GM21723 (cell line): ENCODE data around the gene BLID.

ENCODE experiments used
- ATAC-seq: cut with Tn5 transposase; IDR thresholded peaks from one replicate; pipeline ENCODE4 v1.9.1; 2021; ENCODE audit warnings: mild to moderate bottlenecking, moderate library complexity; ENCODE audit not compliant: unreplicated experiment

The BLID gene

DNA sequence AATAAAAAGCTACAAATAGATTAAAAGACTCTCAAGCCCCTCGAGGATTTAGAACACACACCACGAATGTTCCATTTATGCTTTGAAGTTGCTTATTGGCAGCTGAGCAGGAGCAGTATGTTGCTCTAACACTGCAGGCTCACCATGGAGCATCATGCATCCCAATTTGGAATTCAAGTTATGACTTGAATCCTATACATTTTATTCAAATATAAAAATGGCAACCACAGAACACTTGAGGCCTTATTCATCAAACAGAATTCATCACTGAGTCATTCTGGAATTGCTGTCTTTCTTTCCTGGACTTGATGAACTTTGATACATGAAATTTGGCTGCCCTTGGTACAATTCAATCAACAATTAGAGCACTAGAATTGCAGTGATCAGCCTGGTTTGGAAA, 24.5 kb upstream of the BLID start:
- ATAC-seq, result no peak

DNA sequence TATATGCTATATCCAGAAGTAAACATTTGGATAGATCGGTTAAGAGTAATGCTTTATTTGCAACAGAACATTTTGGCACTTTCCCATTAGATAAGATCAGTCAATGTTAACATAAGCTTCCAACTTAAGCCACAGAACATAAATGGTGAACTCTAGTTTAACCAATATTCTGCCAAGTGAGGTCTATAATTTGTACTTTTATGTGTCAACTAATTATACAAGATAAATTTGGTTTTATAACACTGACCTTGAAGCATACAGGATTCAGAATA, 23.5 kb upstream of the BLID start:
- ATAC-seq, result no peak

DNA sequence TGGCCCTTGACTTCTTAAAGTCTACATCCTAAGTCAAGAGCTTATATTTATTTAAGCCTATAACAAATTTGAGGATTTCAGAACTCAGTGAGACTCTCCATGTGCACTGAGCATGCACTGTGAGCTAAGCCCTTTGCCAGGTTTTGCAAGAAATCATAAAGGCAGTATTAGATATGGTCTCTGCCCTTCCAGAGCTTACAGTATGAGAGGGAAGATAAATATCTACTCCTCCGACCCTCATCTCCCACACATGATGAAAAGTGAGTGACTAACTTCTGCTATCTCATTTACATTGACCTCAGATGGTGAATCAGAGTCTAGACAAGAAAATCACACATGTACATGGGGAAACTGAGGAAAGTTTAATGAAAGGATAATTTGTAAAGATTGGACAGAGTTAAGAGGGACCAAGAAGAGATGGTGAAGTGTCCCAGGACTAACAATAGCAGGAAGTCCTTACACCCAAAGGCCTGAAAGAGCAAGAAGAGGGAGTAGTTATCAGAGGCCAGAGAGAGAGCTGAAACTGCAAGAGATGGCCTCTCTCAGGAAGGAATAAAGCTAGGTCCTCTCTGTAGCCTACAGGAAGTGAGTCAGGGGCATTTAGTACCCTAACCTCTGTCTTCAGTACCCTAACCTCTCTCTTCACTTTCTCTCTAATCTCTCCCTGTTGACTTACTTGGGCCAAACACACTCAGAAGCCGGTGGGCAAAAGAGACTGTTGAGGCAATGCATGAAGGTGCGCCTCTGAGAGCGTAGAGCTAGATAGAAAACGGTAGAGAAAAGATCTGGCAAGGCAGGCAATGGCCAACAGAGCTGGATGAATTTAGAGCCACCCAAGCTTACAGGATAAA, 23.0 kb upstream of the BLID start:
- no peak for ATAC-seq

DNA sequence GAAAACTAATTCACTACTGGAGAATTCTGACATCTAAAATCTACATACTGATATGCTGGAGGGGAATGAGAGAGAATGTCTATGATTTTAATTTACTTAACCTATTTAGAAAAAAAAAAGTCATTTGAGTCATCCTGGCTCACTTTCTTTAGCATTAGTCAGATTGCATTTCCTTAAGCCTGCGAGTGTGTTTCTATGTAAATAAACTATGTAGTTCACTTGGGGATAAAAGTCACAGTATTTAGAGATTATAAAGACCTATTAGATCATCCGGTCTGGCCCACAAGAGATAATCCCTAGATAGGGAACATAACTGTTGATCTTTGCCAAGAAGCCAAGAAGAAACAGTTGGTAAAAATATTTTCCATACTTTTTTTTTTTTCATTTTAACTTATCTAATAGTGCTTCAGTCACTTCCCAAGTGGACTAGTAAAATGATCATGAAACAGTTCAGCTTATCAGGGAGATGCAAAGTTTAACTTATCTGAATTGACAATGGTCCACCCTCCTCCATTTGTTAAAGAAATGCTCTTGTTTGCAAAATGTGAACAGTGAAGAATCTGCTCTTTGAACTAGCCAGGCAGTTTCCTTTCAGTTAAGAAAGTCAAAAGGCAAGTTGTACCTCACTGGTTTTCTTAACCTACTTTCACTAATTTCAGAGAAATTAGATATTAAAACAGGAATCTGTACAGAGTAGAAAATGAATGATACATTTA, 21.2 kb upstream of the BLID start:
- ATAC-seq, result no peak

DNA sequence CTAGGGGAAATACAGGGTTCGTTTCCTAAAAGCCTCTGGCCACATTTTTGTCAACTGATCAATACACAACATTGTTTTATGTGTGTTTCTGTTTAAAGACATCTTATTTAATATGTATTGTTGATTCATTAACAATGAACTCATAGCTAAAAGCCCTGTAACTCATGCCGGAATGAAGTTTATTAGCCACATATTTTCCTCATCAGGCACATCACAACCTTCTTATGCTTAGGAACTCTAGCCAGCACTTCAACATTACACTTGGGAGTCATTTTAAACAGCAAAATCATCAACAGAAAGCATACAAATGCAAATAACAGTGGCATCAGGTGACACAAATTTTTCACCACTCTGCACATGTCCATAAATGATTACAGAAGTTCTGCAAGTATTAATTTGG, 15.1 kb upstream of the BLID start:
- no peak for ATAC-seq

DNA sequence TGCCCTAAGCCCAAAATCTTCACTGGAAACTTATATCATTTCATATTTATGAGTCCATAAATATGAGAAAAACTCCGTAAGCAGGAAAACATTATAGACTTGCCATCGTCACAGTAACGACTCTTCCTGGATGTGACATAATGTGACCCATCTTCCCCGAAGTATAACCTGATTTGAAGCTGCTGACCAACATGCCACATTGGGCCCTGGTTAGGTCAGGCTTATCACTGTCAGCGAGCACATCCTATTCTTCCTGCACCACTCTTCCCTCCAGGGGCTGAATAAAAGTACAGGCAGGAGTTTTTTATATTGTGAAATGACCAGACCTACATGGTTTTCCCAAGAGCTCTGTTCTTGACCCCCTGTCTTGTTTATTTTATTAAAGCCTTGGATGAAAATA, 12.1 kb upstream of the BLID start:
- no peak for ATAC-seq

DNA sequence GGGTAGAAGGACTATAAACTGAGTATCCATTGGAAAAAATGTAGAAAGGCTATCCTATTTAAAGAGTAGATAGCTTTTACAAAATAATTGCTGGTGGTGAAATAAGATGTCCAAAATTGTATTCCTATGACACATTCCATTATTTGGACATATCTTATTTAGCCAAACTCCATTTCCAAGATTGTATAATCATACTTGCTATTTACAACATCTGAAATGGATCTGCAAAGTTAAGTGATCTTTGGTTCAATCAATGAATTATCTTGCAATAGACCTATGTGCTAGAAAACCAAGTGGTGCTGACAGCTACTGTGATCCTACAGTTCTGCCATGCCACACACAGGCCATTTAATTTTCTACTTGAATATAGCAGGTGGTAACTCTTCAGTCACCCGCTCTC, 11.0 kb upstream of the BLID start:
- ATAC-seq, result no peak

DNA sequence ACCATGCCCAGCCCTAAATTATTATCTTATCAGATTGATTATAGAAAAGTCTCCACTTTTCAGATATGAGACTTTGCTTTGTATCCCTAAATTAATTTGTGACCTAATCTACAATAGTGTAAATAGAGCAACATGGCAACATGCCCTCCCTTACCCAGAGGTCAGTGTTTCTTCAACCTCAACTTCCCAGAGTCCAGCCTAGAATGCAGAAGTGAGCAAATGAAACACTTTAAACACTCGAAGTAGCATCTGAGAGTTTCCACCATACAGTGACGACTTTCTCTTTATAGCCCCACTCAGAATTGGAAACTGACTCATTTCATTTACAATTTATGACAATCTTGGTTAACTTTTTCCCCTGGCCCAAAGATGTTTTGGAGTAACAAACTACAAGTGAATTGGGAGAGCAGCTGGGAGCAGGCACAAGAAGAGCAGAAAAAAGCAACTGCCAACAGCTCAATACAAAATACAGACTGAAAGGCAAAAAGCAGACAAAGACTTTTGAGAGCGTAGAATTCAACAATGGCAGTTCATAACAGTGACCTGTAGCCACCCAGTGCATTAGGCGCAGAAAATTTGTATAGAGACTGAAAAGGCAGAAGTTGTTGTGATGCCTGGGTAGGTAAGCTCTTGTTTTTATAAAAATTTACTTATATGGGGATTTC, 10.1 kb upstream of the BLID start:
- ATAC-seq, result no peak

DNA sequence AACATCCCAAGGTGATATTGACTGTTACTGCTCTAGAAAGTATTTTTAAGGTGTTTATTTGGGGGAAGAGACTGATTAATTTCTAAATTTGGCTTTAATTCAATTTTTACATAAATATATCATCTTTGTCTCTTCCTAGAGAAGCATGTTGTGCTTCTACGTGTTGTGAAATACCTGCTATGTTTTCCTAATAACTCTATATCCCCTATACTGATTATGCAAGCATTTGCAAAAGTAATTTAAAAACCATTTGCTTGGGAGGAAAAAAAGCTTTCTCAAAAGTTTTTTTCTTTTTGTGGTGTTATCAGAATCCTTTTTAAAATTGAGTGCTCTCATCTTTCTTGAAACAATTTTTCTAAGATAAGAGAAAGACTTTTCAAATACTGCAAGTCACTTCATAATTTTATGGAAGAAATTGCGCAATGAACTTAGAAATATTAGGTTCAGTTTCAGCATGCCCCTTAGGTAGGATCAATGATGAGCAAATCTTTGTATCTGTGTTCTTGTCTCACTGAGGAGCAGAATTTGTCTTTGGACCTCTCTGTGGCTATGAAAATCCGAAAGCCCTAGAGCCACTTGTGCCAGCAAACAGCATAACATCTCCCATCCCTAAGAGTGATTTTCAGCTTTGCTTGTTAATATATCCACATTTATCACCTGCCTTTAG, 7.4 kb upstream of the BLID start:
- ATAC-seq, result no peak

DNA sequence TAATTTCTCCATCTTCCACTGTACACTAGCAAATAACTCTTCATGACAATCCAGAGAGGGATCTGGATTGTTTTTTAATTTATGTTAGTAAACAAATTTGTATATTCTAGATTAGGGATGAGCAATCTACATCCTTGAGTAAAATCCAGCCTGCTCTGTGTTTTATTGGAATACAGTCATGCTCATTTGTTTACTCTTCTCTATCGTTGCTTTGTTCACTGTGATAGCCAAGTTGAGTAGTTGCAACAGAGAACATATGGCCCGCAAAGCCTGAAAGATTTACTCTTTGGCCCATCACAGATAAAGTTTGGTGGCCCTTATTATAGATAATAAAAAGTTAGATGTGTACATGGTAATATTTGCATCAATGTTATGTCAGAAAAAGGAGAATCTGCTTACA, 6.2 kb upstream of the BLID start:
- ATAC-seq, result no peak

DNA sequence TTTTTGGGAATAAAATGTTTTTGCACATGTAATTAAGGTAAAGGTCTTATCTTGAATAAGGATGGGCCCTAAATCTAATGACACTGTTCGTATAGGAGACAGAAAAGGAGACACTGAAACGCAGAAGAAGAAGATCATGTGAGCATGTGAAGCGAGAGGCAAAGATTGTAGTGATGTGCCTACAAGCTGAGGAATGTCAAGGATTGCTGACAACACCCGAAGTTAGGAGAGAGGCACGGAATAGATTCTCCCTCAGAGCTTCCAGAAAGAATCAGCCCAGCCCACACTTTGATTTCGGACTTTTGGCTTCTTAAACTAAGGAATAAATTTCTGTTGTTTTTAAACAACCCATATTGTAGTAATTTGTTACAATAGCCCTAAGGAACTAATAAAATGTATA, 4.1 kb upstream of the BLID start:
- ATAC-seq, result no peak

DNA sequence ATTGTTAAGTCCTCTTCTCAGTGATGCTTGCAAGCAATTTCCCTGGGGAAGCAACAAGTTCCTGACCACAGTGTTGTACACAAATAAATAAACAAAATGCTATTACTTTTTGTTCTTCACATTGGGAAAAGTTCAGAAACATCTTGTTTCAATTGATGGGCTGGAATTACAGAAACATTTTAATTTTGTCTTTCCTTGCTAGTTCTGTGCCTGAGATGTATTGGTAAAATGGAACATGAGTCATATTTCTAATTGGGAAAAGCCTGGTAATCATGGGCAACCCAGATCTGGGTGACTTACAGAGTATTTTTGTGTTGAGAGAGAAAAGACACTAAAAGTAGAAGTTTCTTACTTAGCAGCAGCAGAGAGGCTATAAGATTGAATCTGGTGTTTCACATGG, 576 bp upstream of the BLID start:
- ATAC-seq, result no peak

DNA sequence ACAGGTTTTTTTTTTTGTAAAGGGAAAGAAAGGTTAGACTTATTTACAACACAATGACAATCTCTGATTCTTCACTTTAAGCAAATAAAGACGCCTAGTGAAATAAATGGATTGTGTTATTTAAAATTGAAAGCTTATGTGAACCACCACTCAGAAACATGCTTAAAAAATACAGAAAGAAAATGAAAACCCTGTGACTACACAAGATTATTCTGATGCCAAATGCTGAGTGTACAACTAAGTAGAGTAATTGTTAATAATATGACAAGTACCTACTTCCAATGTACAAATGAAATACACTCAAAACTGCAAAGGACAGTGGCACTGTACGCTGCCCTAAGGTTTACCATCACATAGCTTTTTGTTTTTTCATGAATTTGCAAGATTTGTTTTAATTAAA, 1.0 kb downstream of the BLID start:
- no peak for ATAC-seq

DNA sequence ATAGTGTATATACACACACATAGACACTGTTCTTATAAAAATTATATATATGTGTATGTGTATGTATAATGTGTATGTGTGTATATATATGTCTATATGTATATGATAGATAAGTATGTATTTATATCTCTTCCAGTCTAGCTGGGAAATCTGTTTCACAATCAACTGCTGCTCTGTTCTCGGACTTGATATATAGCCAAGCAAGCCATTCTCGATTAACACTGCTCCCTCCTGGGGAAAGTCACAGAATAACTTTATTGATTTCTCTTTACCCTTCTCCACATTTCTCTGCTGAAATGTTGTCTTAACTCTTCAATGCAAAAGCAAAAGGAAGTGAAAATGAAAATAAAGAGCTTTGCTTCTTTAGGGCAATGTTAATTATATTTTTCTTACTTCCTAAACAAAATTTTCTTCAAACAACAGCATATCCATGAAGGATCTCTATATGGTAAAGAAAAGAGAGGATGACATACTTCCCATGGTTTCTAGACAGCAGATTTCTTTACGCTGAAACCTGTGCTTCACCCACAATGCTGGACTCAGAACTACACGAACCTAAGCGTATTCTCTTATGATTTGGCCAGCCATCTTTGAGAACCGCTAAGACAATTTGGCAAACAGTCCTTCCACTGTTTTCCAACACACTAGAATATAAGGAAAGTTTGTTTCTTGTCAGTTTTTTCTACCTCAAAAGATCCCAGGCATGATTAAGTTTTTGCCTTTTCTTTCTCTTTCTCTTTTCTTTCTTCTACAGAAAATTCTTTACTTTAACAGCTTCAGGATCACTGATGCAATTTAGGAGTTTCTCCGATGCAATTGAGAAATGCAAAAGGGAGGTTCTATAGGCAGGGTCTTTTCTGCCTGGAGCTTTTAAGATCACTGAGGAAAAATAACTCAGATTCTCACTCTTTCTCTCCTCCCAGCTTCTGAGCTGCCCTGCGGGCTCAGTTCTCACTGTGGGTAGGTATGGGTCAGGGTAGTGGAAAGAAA, 1.9 kb downstream of the BLID start:
- no peak for ATAC-seq

DNA sequence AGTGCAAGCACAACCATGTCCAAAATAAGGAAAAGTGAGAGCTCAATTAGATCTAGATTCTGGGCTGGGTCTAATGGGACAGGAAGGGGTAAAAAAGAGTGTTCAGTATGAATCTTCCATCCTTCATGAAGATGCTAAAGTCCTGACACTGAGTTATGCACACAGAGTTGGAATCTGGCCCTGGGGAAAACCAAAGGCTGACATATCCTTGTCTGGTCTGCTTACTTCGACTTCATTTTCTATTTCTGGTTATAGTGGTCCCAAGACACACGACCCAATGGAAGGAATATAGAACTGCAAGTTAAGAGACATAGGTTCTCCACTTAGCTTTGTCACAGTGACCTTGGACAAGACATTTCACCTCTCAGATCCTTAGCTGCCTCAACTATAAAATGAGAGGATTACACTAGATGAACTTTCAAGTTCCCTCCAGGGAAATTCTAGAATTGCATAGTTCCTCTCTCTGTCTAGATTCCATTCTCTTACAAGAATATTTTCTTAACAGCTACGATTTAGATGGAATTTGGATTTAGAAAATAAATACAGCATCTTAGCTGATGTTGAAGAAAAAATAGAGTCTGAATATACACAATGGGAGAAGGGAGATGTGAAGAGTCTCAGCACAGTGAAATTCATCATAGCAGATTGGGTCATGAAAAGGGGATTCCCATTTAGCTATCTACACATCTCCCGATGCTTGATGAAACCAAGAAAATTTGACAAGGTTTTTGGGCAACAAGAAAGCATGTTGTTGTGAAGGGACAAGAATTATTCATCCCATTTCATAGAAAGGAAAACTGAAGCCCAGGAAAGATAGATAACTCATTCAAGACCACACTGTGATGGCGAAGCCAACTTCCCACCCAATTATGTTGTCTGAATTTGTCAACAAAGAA, 3.3 kb downstream of the BLID start:
- ATAC-seq, result no peak

DNA sequence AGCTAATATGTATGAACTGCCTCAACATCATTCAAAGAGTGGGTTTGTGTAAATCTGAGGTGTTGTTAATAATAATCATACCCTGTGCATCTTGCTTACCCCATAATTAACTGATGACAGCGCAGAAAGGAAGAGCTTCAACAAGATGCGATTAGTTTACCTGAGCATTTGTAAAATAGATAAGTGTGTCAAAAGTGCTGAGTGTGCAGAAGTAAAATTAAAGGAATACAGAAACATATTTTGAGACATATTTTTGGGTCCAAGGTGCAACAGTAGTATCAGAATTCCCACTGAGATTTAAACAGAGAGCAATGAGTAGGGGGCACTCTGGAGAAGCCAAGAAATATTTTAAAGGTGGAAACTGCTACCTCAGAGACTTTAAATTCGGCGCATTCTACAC, 6.1 kb downstream of the BLID start:
- no peak for ATAC-seq

DNA sequence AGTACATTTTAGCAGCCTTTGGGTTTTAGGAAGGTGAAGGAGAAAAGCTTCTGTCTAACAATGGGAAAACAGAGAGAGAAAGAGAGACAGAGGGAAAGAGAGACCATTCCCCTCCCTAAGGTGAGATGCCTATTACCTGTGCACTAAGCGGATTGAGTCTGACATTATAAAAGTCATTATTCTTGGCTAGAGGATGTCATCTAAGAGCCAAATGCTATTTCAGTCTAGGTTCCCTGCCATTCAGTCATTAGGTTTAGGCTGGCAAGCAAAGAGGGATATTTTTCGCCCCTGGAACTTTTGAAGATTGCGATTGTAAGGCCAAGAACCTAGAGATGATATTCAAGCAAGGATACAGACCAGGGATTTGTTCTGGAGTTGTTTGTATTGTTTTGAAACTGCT, 7.2 kb downstream of the BLID start:
- ATAC-seq, result no peak

DNA sequence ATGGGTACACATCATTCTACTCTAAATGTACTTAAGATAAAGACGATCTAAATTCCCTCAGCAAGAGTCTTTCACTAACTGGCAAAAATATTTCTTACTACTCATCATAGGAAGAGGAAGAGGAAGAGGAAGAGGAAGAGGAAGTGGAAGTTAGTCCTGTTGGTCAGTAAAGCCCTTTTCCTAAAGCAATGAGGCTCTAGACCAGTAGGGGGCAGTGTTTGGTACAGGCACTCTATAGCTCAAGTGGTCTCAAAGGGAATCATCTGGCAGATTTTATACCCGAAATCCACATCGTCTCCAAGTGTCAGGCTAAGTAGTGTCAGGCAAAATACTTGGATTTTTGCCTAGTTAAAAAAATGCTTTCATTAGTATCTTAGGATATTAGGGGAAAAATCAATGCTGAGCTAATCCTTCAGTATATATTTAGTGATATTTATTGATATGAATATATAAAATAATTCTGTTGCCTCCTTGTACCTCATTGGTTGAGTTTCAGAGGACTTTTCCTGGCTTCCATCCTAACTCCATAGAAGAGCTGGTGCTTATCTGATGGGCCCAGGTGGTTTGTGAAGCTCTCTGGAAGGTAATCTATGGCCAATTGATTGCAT, 7.7 kb downstream of the BLID start:
- ATAC-seq, result no peak

DNA sequence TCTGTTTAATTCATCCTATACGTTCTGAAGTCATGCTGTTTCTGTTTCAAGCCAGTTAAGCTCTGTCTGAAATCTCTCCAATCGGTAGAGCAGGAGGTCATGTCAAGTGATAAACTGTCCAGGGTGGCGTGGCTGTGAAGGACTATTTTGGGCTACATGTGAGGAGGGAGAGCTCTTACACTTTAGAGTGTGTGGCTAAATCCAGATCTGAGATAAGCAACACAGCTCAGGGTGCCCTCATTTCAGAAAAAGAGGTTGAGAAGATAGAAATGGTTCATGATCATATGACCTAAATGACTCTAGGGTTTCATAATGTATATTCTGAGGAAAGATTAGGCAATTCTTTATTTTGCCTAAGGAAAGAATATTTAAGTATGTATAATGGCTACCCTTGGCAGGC, 8.4 kb downstream of the BLID start:
- no peak for ATAC-seq
